Measurements from ENCODE around the gene ITGB4.

GRCh38 chr17:75727391-75727790 is 6.1 kb downstream of the ITGB4 start:
- TF ChIP-seq CTCF (IDR thresholded peaks at IDR 0.05; ENCODE audit: low read depth, low read length) (no peak), EZH2phosphoT487 (IDR thresholded peaks at IDR 0.05; ENCODE audit: low read depth) (no peak)

Data from OCI-LY3 (cell line).